Hippocampal formation (tissue), 2 donors: Measurements from ENCODE around the gene SRP68.
A peak's percentile ranks its signal among the peaks of the same experiment; 100 is the strongest.

Experiments
- DNase-seq, 2 donors: peaks; one replicate each; lab custom pipeline; 2025; lab: John Stamatoyannopoulos, UW

The SRP68 gene

DNA sequence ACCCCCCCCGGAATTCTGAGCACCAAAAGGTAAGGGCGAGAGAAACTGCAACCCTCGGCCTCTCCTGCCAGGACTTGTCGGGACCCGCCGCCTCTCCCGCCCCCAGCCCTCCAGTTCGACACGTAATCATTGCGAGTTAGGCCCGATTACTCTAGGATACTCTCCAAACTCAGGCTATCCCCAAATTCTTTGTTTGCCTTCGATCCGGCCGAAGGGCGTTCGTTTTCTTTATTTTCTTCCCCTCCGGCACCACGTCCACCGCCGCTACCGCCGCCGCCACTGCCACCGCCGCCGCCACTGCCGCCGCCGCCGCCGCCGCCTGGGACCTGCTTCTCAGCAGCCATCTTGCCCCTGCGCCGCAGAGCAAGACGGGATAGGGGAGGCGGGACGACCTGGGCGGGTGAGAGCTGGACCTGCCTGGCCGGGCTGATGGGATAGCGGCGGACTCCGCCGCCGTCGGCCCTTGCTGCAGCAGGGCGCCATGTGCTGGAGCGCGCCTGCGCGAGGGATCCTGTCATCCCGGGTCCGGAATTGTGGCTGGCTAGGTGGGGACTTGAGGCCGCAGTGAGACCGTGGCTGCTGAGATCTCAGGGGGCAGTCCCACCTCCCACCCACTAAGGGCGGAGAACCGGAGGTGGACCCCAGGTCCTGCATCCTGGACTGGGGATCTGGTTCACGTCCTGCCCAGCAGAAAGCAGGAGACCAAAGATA, at the start of gene SRP68:
SRP68 (minus strand) TSS at position 370 of the 711 bp plus-strand sequence; CDS start at position 344, 26 bp downstream.
- DNase-seq = peak; percentile 87 to 92

DNA sequence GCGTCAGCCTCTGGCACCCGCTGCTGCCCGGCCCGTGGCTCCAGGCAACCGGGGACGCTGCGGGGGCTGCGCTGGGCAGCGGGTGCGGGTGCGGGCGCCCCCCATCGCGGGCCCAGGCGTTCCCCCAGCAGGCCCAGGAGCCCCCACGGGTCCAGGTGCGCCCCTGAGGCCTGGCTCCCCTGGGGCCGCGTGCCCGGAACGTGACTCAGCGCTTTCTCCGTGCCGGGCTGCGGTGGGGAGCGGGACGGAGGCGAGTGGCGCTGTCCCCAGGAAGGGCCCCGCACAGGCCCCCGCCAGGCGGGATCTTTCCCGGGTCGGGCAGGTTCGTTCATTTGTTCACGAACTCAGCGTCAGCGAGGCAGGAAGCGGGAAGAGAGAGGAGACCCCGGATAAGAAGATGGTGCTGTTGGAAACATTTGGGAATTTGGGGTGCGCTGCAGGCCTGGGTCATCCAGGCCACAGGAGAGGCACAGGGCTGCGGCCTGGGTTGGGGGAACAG, 49.7 kb upstream of the SRP68 start:
- no peak for DNase-seq

DNA sequence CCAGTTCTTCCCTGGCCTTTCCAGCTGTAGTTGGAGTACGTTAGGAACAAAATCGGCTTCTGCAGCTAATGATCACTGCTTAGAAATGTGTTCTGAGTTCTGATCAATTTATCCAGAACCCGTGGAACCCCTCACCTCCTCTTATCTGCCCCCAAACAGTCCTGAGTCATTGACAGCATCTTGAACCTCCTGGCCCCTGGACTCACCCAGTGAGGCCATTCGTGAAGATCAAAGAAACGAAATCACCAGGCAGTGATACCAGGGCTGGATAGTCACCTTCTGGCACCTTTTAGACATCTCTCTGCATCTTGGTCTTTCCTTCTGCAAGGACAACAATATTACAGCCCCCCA, 48.3 kb upstream of the SRP68 start:
- DNase-seq = no peak

- no peak for DNase-seq
Measured at GRCh38 chr17:76119409-76120371, 47.4 kb upstream of the SRP68 start.

DNA sequence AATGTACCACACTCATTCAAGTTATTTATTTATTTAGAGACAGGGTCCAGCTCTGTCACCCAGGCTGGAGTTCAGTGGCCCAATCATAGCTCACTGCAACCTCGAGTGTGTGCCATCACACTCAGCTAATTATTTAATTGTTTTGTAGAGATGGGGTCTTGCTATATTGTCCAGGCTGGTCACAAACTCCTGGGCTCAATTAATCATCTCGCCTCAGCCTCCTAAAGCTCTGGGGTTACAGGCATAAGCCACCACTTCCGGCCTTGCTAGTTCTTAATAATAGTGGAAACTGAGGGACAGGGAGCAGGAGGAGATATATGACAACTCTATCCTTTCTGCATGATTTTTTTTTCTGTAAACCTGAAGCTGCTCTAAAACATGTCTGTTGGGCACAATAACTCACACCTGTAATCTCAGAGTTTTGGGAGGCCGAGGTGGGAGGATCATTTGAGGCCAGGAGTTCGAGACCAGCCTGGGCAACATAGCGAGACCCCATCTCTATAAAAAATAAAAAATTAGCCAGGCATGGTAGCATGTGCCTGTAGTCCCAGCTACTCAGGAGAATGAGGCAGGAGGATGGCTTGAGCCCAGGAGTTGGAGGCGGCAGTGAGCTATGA, 42.9 kb upstream of the SRP68 start:
- DNase-seq = no peak

GRCh38 chr17:76111956-76112355, 39.6 kb upstream of the SRP68 start:
- no peak for DNase-seq

DNA sequence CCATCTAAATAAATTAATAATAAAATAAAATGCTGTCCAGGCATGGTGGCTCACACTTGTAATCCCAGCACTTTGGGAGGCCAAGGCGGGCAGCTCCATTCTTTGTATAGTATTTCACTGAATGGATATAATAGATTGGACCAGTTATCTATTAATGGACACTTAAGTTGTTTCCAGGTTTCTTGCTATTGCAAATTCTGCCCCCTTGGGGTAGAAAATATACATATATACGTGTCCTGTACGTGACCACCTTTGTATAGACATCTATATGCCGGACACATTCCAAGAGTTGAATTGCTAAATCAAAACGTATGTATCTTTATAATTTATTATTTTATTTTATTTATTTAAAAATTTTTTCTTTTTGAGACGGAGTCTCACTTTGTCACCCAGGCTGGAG, 35.2 kb upstream of the SRP68 start:
- DNase-seq = no peak

GRCh38 chr17:76106703-76107102, 34.4 kb upstream of the SRP68 start:
- DNase-seq = no peak

DNA sequence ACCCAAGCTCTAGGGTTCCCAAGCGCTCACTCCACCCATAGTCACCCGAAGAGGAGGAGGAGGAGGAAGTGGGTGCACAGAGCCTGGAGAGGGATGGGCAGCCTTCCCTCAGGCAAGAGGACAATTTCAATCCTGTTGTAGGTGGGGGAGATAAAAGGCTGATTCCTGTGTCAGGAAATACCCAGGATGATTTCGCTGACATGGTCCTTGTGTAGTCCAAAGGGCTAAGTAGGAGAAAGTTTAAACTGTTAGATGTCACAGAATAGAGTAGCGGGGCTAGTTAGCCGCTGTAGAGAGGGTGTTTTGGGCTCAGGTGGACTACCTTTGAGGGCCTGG, 32.5 kb upstream of the SRP68 start:
- DNase-seq = no peak

- DNase-seq = no peak
Measured at GRCh38 chr17:76104140-76104895, 32.0 kb upstream of the SRP68 start.

DNA sequence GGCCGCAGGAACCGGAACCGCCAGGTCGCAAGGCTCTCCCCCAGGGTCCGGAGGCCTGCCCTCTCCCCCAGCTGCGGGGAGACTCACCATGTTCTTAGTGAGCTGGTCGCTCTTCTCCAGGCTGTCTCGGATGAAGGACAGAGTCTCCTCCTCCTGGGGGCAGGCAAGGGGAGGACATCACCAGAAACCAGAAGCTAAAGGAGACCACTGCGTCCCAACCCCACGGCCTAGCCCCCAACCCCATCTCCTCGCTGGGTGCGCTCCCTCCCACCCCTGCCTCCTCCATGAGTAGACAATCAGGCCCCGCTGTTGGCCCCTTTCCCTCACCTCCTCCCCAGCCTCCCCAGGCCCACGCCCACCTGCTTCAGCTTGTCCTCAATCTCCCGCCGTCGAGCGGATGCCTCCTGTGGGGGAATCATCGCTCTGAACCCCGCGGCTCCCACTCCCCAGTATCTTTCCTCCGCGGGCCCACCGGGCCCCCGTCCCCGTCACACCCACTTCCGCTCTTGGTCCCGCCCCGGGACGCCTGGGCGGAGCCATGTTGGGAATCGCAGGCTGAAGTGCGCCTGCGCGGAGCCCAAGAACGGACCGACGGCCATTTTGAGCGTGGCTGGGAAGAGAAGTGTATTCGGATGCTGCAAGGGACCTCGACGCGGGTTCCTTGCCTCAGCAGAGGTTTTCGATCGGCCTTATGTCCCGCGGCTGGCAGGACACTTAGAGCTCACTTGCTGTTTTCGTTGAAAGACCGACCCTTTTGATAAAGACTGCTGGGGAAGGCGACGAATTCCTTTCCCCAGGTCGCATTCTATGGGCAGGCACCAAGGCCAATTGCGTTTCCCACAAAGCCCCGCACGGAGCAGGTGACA, 31.2 kb upstream of the SRP68 start, which contains the start of gene EXOC7:
EXOC7 (minus strand) TSS at position 514 of the 866 bp plus-strand sequence; CDS start at position 419, 95 bp downstream.
- peak; percentile 86 to 87 for DNase-seq

GRCh38 chr17:76102944-76103273, 30.6 kb upstream of the SRP68 start:
- DNase-seq = no peak

DNA sequence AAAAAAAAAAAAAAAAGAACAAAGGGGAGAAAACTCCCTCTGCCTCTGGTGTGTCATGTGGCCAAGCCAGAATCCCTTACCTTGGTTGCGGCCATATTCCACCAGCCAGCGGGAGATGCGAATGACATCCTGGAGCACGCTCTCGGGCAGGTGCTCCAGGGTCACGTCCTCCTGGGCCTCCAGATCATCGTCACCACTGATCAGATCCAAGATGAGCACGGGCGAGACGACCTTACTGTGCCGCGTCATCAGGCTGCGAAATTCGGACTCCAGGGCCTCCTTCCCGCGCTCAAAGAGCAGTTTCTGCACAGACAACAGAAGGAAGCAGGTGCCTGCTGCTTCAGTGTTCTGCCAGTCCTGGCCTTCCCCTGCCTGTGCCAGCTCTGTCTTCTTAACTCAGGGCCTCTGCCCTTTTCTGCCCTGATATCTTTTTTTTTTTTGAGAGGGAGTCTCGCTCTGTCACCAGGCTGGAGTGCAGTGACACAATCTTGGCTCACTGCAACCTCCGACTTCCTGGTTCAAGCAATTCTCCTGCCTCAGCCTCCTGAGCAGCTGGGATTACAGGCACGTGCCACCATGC, 25.5 kb upstream of the SRP68 start:
- no peak for DNase-seq

DNA sequence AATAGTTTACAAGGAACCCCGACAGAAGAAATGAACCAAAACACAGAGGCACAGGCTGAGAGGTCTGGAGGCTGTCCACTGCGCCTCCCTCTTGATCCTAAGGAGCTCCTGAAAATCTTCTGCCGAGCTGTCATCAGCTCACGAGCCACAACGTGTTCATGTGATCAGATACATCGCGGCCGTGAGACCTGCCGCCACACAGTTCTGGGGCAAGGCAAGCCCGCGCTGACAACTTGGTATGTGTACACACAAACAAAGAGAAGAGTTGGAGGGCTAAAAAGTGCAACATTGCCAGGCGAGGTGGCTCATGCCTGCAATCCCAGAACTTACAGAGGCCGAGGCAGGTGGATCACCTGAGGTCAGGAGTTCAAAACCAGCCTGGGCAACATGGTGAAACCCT, 23.6 kb upstream of the SRP68 start:
- no peak for DNase-seq

DNA sequence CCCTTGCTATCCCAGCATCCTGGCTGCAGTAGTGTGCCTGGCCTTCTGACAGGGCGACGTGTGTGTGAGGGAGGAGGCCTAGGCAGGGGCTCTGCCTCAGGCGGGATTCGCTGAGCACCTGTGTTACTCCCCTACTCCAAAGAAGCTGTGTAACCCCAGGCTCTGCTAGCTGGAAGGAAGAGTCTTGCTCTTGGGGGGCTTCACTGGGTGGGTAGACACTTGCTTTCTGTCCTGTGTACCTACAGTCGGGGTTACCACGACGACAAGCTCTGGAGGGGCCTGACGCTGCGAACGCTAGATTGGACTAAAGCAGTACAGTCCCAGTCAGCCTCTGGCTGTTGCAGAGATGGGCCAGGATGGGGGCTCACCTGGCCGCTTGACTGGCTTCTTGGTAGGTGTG, 21.7 kb upstream of the SRP68 start:
- no peak for DNase-seq

- no peak for DNase-seq
Measured at GRCh38 chr17:76092526-76093413, 20.5 kb upstream of the SRP68 start.

GRCh38 chr17:76091526-76092286, 19.4 kb upstream of the SRP68 start:
- no peak for DNase-seq

DNA sequence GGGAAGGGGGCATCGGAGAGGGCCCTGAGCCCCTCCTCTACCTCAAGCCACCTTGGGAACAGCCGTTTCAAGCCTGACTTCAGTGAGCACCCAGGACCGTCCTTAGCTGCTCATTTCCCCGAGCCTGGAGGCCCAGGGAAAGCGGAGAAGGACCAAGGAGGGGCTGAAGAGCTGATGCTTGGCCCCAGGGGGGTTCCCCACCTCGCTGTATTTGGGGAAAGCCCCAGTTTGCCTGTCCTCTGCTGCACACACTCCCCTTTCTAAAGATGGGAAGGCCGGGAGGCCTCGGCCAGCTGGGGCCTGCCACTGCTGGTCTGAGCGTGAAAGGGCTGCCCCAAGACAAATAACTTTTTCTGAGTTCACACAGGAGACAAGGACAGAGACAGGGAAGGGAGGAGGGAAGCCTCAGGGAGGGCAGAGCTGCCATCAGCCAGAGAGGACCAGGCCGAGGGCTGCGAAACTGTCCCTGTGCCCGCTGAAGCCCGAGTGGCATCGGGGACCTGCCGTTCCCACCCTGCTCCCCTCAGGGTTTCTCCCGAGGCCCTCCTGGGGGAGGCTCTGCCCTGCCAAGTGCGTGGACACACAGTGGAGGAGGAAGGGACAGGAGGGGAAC, 18.3 kb upstream of the SRP68 start:
- DNase-seq = no peak
